Measurements from ENCODE around the gene C14orf180.

DNA sequence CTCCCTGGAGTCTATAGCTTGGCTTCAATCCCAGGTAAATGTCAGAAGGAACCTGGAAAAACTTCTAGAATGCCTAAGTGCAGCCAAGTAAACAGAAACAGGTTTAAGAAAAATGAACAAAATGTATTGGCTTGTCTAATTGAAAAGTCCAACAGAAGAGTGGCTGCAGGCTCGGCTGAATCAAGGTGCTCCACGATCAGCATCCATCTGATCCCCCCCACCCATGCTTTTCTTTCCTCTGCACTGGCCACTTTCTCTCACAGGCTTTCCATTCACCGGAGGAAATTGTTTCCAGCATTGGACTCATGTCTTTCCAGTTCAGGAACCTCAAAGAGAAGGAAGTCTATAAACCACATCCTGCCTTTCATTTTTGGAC, 42.0 kb upstream of the C14orf180 start:
- TF ChIP-seq, protein P1, sequence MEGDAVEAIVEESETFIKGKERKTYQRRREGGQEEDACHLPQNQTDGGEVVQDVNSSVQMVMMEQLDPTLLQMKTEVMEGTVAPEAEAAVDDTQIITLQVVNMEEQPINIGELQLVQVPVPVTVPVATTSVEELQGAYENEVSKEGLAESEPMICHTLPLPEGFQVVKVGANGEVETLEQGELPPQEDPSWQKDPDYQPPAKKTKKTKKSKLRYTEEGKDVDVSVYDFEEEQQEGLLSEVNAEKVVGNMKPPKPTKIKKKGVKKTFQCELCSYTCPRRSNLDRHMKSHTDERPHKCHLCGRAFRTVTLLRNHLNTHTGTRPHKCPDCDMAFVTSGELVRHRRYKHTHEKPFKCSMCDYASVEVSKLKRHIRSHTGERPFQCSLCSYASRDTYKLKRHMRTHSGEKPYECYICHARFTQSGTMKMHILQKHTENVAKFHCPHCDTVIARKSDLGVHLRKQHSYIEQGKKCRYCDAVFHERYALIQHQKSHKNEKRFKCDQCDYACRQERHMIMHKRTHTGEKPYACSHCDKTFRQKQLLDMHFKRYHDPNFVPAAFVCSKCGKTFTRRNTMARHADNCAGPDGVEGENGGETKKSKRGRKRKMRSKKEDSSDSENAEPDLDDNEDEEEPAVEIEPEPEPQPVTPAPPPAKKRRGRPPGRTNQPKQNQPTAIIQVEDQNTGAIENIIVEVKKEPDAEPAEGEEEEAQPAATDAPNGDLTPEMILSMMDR (IDR thresholded peaks at IDR 0.05) = no peak
- TF ChIP-seq POLR2A (IDR thresholded peaks at IDR 0.05) = no peak
